PC-9 (cell line): ENCODE results near the gene PRKAG2.

ENCODE experiments used
- CTCF ChIP-seq: fragments of 200-600 bp; sonication (generic); conservative IDR thresholded peaks from 2 replicates; pipeline ENCODE4 v1.6.1; 2017; ENCODE audit warnings: mixed run types, antibody characterized with exemption, mild to moderate bottlenecking, moderate library complexity
- EZH2 ChIP-seq: fragments of 200-600 bp; sonication (generic); IDR thresholded peaks from 2 replicates; pipeline ENCODE4 v1.8.0; 2017; ENCODE audit warnings: antibody characterized with exemption, low read depth

- TF ChIP-seq CTCF (no peak), EZH2 (no peak)
Observed at GRCh38 chr7:151789380-151789947, 87.5 kb downstream of the PRKAG2 start.
